HCT116 (cell line): ENCODE results near the gene SIGLEC12. TPM values are rescaled to one million over a fixed set of nuclear protein-coding genes. Genes with fewer than 3 reads are reported as not detected.

Experiments used
- ATAC-seq: fragments of 200-7000 bp; cut with Tn5 transposase; 2 replicates; pipeline ENCODE4 v1.9.1; 2020; ENCODE audit warnings: mild to moderate bottlenecking, moderate library complexity
- BruUV-seq: library from RNA; stranded (reverse); fragments of 400-500 nt; replicated peaks from 2 replicates; lab custom pipeline; 2021; lab: Mats Ljungman, UMichigan
- CTCF ChIA-PET: fragments of 300-600 bp; sonication (Branson Sonifier 250); formaldehyde crosslinking; loops from one replicate; lab custom pipeline; 2021; ENCODE audit warnings: antibody characterized with exemption; lab: Charles Lee
- POLR2A ChIA-PET: fragments of 300-600, 350-600 bp; sonication (Branson Sonifier 250); formaldehyde crosslinking; loops from one replicate; lab custom pipeline; 2021; ENCODE audit warnings: antibody characterized with exemption; lab: Charles Lee
- RAD21 ChIA-PET, 2 experiments: fragments of 300-600 bp; sonication (Branson Sonifier 250); formaldehyde crosslinking; loops; one replicate each; lab custom pipeline; 2023; ENCODE audit warnings: low total read pairs in 2 of 2; ENCODE audit not compliant: uncharacterized antibody in 2 of 2, unreplicated experiment in 2 of 2, low non-redundant PET in 1 of 2; lab: Charles Lee
- DNase-seq: peaks from one replicate; pipeline ENCODE4 v3.0.0-alpha.2; 2010; ENCODE audit warnings: low read depth, low spot score
- H2AFZ ChIP-seq: fragments of 200-600 bp; shearing (Covaris generic), sonication (generic); 2 replicates; pipeline ENCODE4 v1.6.1; 2017; ENCODE audit warnings: low read depth, mixed run types, mixed read lengths, antibody characterized with exemption, low read length; ENCODE audit not compliant: poor library complexity, severe bottlenecking
- H3K27ac ChIP-seq: 2 replicates; pipeline ENCODE4 v1.5.1; 2012; ENCODE audit warnings: low read depth, low read length
- H3K27me3 ChIP-seq: fragments of 200-600 bp; sonication (generic); 2 replicates; pipeline ENCODE4 v1.6.1; 2016; ENCODE audit warnings: mixed run types, low read length, mixed read lengths; ENCODE audit not compliant: insufficient read depth
- H3K36me3 ChIP-seq, 2 experiments: fragments of 200-500 bp in 1 of 2; fragments of 200-600 bp in 1 of 2; sonication (Bioruptor generic) in 1 of 2; sonication (generic) in 1 of 2; 2 replicates each; pipeline versions ENCODE4 v1.5.1 to v1.6.1; 2014 to 2016; ENCODE audit warnings: low read length in 2 of 2, inconsistent platforms in 1 of 2, mixed read lengths in 1 of 2, mixed run types in 1 of 2; ENCODE audit not compliant: insufficient read depth in 2 of 2, control insufficient read depth in 1 of 2
- H3K4me1 ChIP-seq, 2 experiments: fragments of 200-600 bp in 1 of 2; sonication (generic) in 1 of 2; 2 replicates each; pipeline versions ENCODE4 v1.5.1 to v1.6.1; 2012 to 2017; ENCODE audit warnings: low read length in 2 of 2, inconsistent platforms in 1 of 2, mild to moderate bottlenecking in 1 of 2, mixed read lengths in 1 of 2, mixed run types in 1 of 2, moderate library complexity in 1 of 2; ENCODE audit not compliant: insufficient read depth in 2 of 2, control insufficient read depth in 1 of 2
- H3K4me2 ChIP-seq: fragments of 200-600 bp; sonication (generic); 2 replicates; pipeline ENCODE4 v1.6.1; 2017; ENCODE audit warnings: mixed run types, low read length, mixed read lengths
- H3K4me3 ChIP-seq, 2 experiments: fragments of 200-600 bp in 1 of 2; sonication (generic) in 1 of 2; replicated peaks in 1 of 2; 2 replicates each; pipeline ENCODE4 v1.5.1; 2011 to 2016; ENCODE audit warnings: low read length in 2 of 2, control low read depth in 1 of 2, low read depth in 1 of 2, mild to moderate bottlenecking in 1 of 2, mixed read lengths in 1 of 2, mixed run types in 1 of 2
- H3K79me2 ChIP-seq: fragments of 200-600 bp; sonication (generic); 2 replicates; pipeline ENCODE4 v1.6.1; 2017; ENCODE audit warnings: mild to moderate bottlenecking, mixed run types, low read length, moderate library complexity, mixed read lengths; ENCODE audit not compliant: insufficient read depth
- H3K9ac ChIP-seq: fragments of 200-600 bp; sonication (generic); 2 replicates; pipeline ENCODE4 v1.6.1; 2016; ENCODE audit warnings: low read length, mixed read lengths
- H3K9me2 ChIP-seq: fragments of 200-600 bp; sonication (generic), shearing (Covaris generic); 2 replicates; pipeline ENCODE4 v1.6.1; 2017; ENCODE audit warnings: mixed run types, mild to moderate bottlenecking, moderate library complexity; ENCODE audit not compliant: insufficient read depth
- H3K9me3 ChIP-seq, 2 experiments: fragments of 200-500 bp in 1 of 2; fragments of 200-600 bp in 1 of 2; sonication (Bioruptor generic) in 1 of 2; sonication (generic) in 1 of 2; 2 replicates each; pipeline ENCODE4 v1.6.1; 2014 to 2017; ENCODE audit warnings: low read length in 2 of 2, mixed read lengths in 2 of 2, inconsistent platforms in 1 of 2, low read depth in 1 of 2, mild to moderate bottlenecking in 1 of 2, mixed run types in 1 of 2, moderate library complexity in 1 of 2; ENCODE audit not compliant: control insufficient read depth in 1 of 2, insufficient read depth in 1 of 2
- H4K20me1 ChIP-seq: fragments of 200-600 bp; sonication (generic), shearing (Covaris generic); 2 replicates; pipeline ENCODE4 v1.6.1; 2017; ENCODE audit warnings: mixed run types, mild to moderate bottlenecking, moderate library complexity; ENCODE audit not compliant: insufficient read depth
- EGR1 ChIP-seq: IDR thresholded peaks from 2 replicates; pipeline ENCODE4 v1.6.1; 2012; ENCODE audit warnings: low read depth
- POLR2AphosphoS5 ChIP-seq: IDR thresholded peaks from 2 replicates; pipeline ENCODE4 v1.6.1; 2011; ENCODE audit warnings: mild to moderate bottlenecking, low read depth, low read length, moderate library complexity
- RAD21 ChIP-seq: IDR thresholded peaks from 2 replicates; pipeline ENCODE4 v1.6.1; 2012; ENCODE audit warnings: low read depth, mild to moderate bottlenecking
- SIN3A ChIP-seq: IDR thresholded peaks from 2 replicates; pipeline ENCODE4 v1.6.1; 2012; ENCODE audit warnings: low read depth
- SP1 ChIP-seq: IDR thresholded peaks from 2 replicates; pipeline ENCODE4 v1.6.1; 2012; ENCODE audit warnings: low read depth
- YY1 ChIP-seq: IDR thresholded peaks from 2 replicates; pipeline ENCODE4 v1.6.1; 2011; ENCODE audit warnings: low read length, low read depth, moderate library complexity, mild to moderate bottlenecking; ENCODE audit not compliant: insufficient replicate concordance; ENCODE audit errors: extremely low read depth
- ZFX ChIP-seq: fragments of 450-650 bp; IDR thresholded peaks from 2 replicates; pipeline ENCODE4 v1.6.1; 2017
- ZNF274 ChIP-seq: fragments of 200-500 bp; sonication (Bioruptor generic); IDR thresholded peaks from 2 replicates; pipeline ENCODE4 v1.6.1; 2014; ENCODE audit warnings: mild to moderate bottlenecking, low read depth, low read length, inconsistent platforms
- intact Hi-C: fragments of 100-400 bp; cut with micrococcal nuclease; formaldehyde crosslinking; loops from 2 replicates; pipeline ENCODE4 v1.10.0; 2022
- total RNA-seq: library from RNA; stranded (reverse); gene quantifications from one replicate; pipeline ENCODE4 v1.2.1, GENCODE V29; 2021; ENCODE audit not compliant: unreplicated experiment
- TF ChIP-seq, protein P1 (sequence below): IDR thresholded peaks from 2 replicates; pipeline ENCODE4 v1.6.1; 2011; ENCODE audit warnings: mild to moderate bottlenecking, low read length, moderate library complexity; ENCODE audit not compliant: insufficient replicate concordance; ENCODE audit errors: extremely low read depth

The SIGLEC12 gene
- total RNA-seq, 1 experiment from 2014 or later, result not detected

DNA sequence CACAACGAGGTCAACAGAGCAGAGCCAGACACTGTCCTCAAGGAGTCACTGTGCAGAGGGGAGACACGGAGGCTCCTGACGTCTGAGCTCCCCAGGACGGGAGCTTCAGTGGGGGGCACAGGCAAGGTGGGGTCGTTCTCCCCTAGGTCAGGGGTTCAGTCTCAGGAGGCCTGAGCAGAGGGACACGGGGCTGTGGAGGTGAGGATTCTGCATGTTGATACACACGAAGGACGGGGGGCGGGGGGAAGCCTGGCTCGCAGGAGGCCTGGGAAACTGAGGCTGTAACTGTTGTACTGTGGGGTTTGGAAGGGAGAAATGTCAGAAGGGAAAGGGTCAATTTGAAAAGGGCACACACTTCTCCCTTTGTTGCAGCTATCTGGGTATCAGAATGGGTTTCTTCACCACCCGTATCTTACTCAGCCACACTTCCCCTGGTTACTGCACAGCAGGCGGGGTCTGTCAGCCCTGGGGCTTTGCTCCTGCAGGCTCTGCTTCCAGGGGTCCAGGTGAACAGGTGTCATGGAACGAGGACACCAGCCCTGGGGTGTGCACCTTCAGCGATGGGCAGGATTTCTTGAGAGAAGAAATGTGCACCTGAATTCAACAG lies 42.6 kb downstream of the SIGLEC12 start (continued):
- TF ChIP-seq, protein P1, sequence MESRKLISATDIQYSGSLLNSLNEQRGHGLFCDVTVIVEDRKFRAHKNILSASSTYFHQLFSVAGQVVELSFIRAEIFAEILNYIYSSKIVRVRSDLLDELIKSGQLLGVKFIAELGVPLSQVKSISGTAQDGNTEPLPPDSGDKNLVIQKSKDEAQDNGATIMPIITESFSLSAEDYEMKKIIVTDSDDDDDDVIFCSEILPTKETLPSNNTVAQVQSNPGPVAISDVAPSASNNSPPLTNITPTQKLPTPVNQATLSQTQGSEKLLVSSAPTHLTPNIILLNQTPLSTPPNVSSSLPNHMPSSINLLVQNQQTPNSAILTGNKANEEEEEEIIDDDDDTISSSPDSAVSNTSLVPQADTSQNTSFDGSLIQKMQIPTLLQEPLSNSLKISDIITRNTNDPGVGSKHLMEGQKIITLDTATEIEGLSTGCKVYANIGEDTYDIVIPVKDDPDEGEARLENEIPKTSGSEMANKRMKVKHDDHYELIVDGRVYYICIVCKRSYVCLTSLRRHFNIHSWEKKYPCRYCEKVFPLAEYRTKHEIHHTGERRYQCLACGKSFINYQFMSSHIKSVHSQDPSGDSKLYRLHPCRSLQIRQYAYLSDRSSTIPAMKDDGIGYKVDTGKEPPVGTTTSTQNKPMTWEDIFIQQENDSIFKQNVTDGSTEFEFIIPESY, result no peak
- no peak for TF ChIP-seq RAD21
- TF ChIP-seq SIN3A, result no peak
- no peak for TF ChIP-seq YY1
- no peak for TF ChIP-seq SP1
- no peak for TF ChIP-seq EGR1
- no peak for TF ChIP-seq ZFX

DNA sequence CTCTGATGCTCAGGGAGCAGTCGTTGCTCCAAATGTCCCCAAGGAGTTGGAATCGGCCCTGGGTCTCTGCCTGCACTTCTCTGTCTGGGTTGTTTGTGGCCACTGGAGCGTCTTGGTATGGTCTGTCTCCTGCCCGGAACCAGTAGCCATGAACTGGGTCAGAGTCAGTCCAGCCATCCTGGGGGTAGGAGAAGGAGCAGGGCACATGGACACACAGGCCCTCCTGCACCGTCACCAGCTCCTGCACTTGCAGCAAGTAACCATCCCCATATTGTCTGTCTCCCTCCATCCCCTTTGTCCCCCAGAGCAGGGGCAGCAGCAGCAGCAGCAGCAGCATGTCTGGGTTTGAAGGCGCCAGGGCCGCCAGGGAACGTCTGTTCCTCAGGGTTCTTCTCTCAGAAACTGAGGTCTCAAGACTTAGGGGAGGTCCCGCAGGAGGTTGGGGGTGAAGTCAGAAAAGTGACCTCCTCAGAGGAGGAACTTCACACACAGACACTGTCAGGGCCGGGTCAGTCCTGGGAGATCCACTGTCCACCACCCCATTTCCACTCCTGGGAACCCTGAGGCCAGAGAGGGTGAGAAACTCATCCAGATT lies 43.5 kb downstream of the SIGLEC12 start, which contains the start of gene SIGLEC8:
SIGLEC8 (minus strand) TSS at position 404 of the 595 bp plus-strand sequence; CDS start at position 337, 67 bp downstream.
- H4K20me1 ChIP-seq, result no peaks in the 10 kb centered on the region
- DNase-seq (no peak), ATAC-seq (no peak)
- intact Hi-C loops, result no loop called here
- POLR2A ChIA-PET, result no interaction called here
- H3K79me2 ChIP-seq, result no peaks in the 10 kb centered on the region
- no peaks in the 10 kb centered on the region for H3K9me2 ChIP-seq
- H2AFZ ChIP-seq, result no peak within 1 kb of the TSS
- RAD21 ChIA-PET, result no interaction called here
- H3K9me3 ChIP-seq, result no peaks in the 10 kb centered on the region
- no peak within 1 kb of the TSS for H3K27ac ChIP-seq
- H3K9ac ChIP-seq, result no peak within 1 kb of the TSS
- H3K27me3 ChIP-seq, result no peaks in the 10 kb centered on the region
- no peak within 1 kb of the TSS for H3K4me3 ChIP-seq
- no peak within 1 kb of the TSS for H3K4me2 ChIP-seq
- H3K4me1 ChIP-seq, result no peaks in the 10 kb centered on the region
- CTCF ChIA-PET, result no interaction called here
- H3K36me3 ChIP-seq, result no peaks in the 10 kb centered on the region
- TF ChIP-seq ZNF274 (no peak), POLR2AphosphoS5 (no peak)
- TF ChIP-seq, protein P1, result no peak
- no TSS peak for BruUV-seq
